Measurements from ENCODE around the gene PPP1R1A. TPM values are rescaled to one million over a fixed set of nuclear protein-coding genes. Genes with fewer than 3 reads are reported as not detected.

The PPP1R1A gene
- total RNA-seq, 1 donor from 2014 or later: 2.3 TPM

DNA sequence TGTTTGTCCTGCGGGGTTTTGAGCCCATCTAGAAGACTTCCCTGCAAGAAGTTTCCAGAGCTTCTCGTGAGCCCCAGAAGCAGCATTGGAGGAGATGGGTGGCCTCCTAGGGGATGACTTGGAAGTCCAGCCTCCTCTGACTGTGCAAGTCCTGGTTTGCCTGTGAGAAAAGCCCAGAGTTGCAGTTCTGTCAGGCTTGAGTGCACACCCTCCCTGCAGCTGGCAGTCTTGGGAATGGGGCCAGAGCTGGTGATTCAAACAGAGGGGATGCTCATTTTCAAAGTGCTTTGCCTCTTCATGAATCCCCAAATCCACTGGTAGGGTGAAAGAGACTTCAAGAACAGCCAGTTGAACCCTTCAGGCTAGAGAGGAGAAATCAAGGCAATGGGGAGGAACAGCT, 3.9 kb upstream of the PPP1R1A start:
- no peak for DNase-seq (ENCODE audit: low spot score)
- Histone ChIP-seq H4K20me1 (ENCODE audit: low read depth) (peaks cover 7% of the 10 kb centered on the region), H3K27ac (no peak overlapping the region), H3K79me2 (ENCODE audit: low read depth) (no peaks in the 10 kb centered on the region), H2AFZ (replicated peaks) (no peak overlapping the region), H3K9me3 (ENCODE audit: low read depth) (no peaks in the 10 kb centered on the region), H3K4me1 (peaks cover 22% of the 10 kb centered on the region), H3F3A (ENCODE audit: low read depth) (peaks cover 14% of the 10 kb centered on the region), H3K36me3 (no peaks in the 10 kb centered on the region), H3K4me3 (no peak overlapping the region), H3K27me3 (peaks cover 63% of the 10 kb centered on the region), H3K9ac (no peak overlapping the region), H3K4me2 (no peak overlapping the region)
- H3K27me3 Mint-ChIP-seq (ENCODE audit: insufficient read depth, low read depth): peaks cover 26% of the 10 kb centered on the region
- H3K4me3 Mint-ChIP-seq: no peak overlapping the region
- H3K4me1 Mint-ChIP-seq: peaks cover 49% of the 10 kb centered on the region
- H3K27ac Mint-ChIP-seq: no peak overlapping the region
- H3K9me3 Mint-ChIP-seq: no peaks in the 10 kb centered on the region
- H3K36me3 Mint-ChIP-seq: no peaks in the 10 kb centered on the region
- TF ChIP-seq, protein P1, sequence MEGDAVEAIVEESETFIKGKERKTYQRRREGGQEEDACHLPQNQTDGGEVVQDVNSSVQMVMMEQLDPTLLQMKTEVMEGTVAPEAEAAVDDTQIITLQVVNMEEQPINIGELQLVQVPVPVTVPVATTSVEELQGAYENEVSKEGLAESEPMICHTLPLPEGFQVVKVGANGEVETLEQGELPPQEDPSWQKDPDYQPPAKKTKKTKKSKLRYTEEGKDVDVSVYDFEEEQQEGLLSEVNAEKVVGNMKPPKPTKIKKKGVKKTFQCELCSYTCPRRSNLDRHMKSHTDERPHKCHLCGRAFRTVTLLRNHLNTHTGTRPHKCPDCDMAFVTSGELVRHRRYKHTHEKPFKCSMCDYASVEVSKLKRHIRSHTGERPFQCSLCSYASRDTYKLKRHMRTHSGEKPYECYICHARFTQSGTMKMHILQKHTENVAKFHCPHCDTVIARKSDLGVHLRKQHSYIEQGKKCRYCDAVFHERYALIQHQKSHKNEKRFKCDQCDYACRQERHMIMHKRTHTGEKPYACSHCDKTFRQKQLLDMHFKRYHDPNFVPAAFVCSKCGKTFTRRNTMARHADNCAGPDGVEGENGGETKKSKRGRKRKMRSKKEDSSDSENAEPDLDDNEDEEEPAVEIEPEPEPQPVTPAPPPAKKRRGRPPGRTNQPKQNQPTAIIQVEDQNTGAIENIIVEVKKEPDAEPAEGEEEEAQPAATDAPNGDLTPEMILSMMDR (IDR thresholded peaks at IDR 0.05): no peak
- no peak for TF ChIP-seq EZH2phosphoT487 (IDR thresholded peaks at IDR 0.05)
- TF ChIP-seq EZH2 (IDR thresholded peaks at IDR 0.05): no peak

DNA sequence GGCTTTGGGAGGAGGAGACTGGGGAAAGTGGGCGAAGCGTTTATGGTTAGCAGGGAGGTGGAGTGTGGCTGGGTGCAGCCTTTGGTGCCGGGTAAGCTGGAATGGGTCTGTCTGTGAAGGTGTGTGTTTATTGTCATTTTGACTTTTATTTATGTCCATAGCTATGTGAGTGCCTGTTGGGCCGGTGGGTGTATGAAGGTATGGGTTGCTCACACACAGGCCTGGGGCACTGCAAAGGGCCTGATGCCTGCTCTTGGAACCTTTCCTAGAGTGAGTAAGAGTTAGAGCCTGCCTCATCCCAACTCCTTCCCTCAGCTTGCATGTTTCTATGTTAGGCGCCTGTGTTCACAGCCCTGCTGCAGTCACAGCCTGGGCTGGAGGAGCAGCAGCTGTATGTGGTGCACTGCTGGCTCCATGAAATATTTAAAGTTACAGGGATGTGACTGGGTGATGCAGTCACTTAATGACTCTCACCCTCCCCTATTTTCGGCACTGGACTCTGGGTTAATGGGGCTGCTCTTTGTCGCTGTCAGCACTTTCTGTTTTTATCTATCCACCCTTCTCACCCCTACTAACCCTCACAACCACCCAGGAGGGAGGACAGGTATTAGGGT, 2.6 kb upstream of the PPP1R1A start:
- H3K27me3 ChIP-seq: peaks cover 75% of the 10 kb centered on the region
- H3K36me3 ChIP-seq: no peaks in the 10 kb centered on the region
- peaks cover 21% of the 10 kb centered on the region for H3K27me3 Mint-ChIP-seq (ENCODE audit: insufficient read depth, low read depth)

DNA sequence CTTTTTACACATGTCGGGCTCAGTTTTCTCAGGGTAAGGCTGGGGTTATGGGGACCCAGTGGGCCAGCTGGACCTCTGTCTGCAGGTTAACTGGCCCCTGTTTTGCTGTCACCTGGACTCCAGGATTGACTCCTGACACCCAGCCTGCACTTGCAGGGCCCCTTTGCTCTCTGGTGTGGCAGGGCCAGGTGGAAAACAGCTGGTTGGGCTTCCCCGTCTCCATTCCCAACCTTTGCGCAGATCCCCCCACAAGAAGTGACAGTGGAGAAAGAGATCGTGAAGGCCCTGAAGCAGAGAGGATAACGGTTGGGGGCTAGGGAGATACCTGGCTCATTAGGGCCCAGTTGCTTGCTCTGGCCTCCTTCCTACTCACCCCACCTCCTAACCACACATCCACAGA, 1.5 kb upstream of the PPP1R1A start:
- no peak overlapping the region for H3K27ac Mint-ChIP-seq
- peak overlapping the region; percentile 90 for H3K4me3 Mint-ChIP-seq

More for the DNA sequence above, 2.6 kb upstream of the PPP1R1A start:
- Histone ChIP-seq H3K27ac (no peak overlapping the region), H4K20me1 (ENCODE audit: low read depth) (peaks cover 10% of the 10 kb centered on the region), H3K4me2 (no peak overlapping the region), H3K9ac (no peak overlapping the region), H3K9me3 (ENCODE audit: low read depth) (no peaks in the 10 kb centered on the region), H3F3A (ENCODE audit: low read depth) (peaks cover 17% of the 10 kb centered on the region), H3K4me1 (peaks cover 25% of the 10 kb centered on the region), H3K4me3 (no peak overlapping the region), H3K79me2 (ENCODE audit: low read depth) (no peaks in the 10 kb centered on the region), H2AFZ (replicated peaks) (no peak overlapping the region)
- no peaks in the 10 kb centered on the region for H3K36me3 Mint-ChIP-seq
- peak overlapping the region; percentile 90 for H3K4me3 Mint-ChIP-seq
- no peak for DNase-seq (ENCODE audit: low spot score)
- TF ChIP-seq, protein P1 (IDR thresholded peaks at IDR 0.05): no peak
- TF ChIP-seq EZH2phosphoT487 (IDR thresholded peaks at IDR 0.05): no peak
- TF ChIP-seq EZH2 (IDR thresholded peaks at IDR 0.05): no peak
- H3K4me1 Mint-ChIP-seq: peaks cover 54% of the 10 kb centered on the region
- no peaks in the 10 kb centered on the region for H3K9me3 Mint-ChIP-seq
- peak overlapping the region; percentile 46 for H3K27ac Mint-ChIP-seq

More for the DNA sequence above, 1.5 kb upstream of the PPP1R1A start:
- H2AFZ ChIP-seq (replicated peaks): no peak overlapping the region
- H3K9ac ChIP-seq: no peak overlapping the region
- H3K27me3 Mint-ChIP-seq (ENCODE audit: insufficient read depth, low read depth): peaks cover 20% of the 10 kb centered on the region
- no peak overlapping the region for H3K27ac ChIP-seq
- H3K4me1 Mint-ChIP-seq: peaks cover 63% of the 10 kb centered on the region
- peaks cover 70% of the 10 kb centered on the region for H3K27me3 ChIP-seq
- H3K36me3 Mint-ChIP-seq: no peaks in the 10 kb centered on the region
- no peaks in the 10 kb centered on the region for H3K79me2 ChIP-seq (ENCODE audit: low read depth)
- peaks cover 27% of the 10 kb centered on the region for H3K4me1 ChIP-seq
- no peaks in the 10 kb centered on the region for H3K9me3 Mint-ChIP-seq
- no peaks in the 10 kb centered on the region for H3K9me3 ChIP-seq (ENCODE audit: low read depth)
- no peak for DNase-seq (ENCODE audit: low spot score)
- no peak overlapping the region for H3K4me2 ChIP-seq
- H4K20me1 ChIP-seq (ENCODE audit: low read depth): peaks cover 10% of the 10 kb centered on the region
- no peaks in the 10 kb centered on the region for H3K36me3 ChIP-seq
- TF ChIP-seq EZH2 (IDR thresholded peaks at IDR 0.05): no peak
- no peak for TF ChIP-seq EZH2phosphoT487 (IDR thresholded peaks at IDR 0.05)
- TF ChIP-seq, protein P1 (IDR thresholded peaks at IDR 0.05): no peak
- H3F3A ChIP-seq (ENCODE audit: low read depth): peaks cover 17% of the 10 kb centered on the region
- no peak overlapping the region for H3K4me3 ChIP-seq

Data from neural progenitor cell (in vitro differentiated cells).